HG03060 (cell line): ENCODE results near the gene CEP44.
"Not testable (repeated sequence)": the region's sequence is repeated elsewhere in the genome, so short reads cannot be mapped to it uniquely, and the experiment has no call there.

Experiments used
- ATAC-seq: cut with Tn5 transposase; IDR thresholded peaks from one replicate; pipeline ENCODE4 v1.9.1; 2021; ENCODE audit warnings: low read depth, moderate number of reproducible peaks; ENCODE audit not compliant: unreplicated experiment

Gene CEP44

GRCh38 chr4:174318829-174319764, 35.4 kb downstream of the CEP44 start:
- ATAC-seq = no peak

DNA sequence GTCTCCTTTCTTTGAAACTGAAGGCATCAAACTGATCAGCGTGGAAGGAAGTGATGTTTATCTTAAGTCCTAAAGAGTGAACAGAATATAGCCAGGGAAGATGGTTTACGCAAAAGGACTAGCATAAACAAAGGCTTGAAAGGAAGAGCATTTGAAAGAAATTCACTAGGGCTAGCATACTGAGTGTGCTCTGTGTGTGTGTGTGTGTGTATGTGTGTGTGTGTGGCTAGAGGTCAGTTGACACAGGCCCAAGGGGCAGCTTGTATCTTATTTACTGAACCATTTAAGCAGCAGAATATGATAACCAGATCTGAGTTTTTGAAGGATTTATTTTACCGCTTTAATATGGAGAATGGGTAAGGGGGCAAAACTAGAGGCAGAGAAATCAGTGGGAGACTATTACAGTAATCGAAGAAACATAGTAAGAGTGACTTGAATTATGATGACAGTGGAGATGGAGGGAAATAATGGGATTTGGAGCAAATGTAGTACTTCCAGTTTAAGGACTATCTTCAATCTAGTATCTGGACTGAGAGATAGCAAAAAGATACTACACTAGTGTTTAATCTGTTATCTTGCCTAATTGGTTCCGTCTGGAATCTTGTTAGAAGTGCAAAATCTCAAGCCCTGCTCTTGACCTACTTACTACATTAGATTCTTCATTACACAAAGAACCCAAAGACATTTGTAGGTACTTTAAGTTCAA, 36.9 kb downstream of the CEP44 start:
- no peak for ATAC-seq

DNA sequence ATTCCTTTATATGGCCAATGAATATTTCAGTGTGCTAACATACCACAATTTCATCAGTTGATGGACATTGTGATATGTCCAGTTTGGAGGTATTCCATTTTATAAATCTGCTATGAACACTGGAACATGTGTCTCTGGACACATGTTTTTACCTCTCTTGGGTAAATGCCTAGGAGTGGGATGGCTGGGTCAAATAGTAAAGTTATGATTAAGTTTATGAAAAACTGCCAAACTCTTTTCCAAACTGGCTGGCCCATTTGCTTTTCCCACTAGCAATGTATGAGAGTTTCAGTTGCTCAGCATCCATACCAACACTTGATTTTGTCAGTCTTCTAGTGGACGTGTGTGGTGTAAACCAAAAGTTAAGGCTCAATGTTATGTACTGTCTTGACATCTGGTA, 40.5 kb downstream of the CEP44 start:
- no peak for ATAC-seq

DNA sequence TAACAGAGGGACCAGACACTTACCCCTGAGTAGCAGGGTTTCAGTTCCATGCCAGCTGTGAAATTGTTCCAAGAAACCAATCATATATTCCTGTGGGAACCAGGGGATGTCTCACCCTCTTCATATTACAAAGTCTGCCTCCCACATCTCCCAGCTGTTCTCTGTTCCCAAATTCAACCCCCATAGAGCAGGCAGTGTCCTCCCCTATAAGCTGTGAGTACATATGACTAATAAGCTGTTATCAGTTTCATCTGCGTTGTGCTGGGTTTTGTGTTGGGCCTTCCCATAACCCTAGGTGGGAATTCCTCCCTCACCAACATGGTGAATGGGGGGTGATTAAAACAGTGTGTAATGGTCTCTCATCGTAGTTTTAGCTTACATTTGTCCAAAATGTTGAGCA, 41.0 kb downstream of the CEP44 start:
- no peak for ATAC-seq

- no peak for ATAC-seq
These were observed 49.2 kb downstream of the CEP44 start for GRCh38 chr4:174332741-174333493.

GRCh38 chr4:174334628-174335027, 50.9 kb downstream of the CEP44 start:
- peak; percentile 81 for ATAC-seq

GRCh38 chr4:174340714-174341113, 57.0 kb downstream of the CEP44 start:
- ATAC-seq = no peak

- no peak for ATAC-seq
These were observed 65.4 kb downstream of the CEP44 start for GRCh38 chr4:174349156-174349555.

GRCh38 chr4:174352061-174352819, 68.5 kb downstream of the CEP44 start:
- ATAC-seq = no peak

DNA sequence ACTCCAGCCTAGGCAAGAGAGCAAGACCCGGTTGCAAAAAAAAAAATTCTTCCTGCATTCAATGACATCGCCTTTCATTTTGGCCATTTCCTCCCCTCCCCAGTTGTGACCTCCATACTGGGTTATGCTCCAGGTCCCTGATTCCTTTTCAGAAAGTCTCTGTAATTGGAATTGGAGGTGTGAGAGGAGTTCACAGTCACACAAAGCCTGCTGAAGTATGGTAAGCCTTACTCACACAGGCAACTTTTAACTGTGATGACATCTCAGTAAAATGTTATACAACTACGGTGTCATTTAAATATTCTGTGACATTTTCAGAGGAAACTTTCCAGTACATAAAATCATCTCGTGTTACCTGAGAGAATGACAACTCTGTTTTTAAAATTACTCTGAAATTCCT, 73.6 kb downstream of the CEP44 start:
- ATAC-seq = no peak

DNA sequence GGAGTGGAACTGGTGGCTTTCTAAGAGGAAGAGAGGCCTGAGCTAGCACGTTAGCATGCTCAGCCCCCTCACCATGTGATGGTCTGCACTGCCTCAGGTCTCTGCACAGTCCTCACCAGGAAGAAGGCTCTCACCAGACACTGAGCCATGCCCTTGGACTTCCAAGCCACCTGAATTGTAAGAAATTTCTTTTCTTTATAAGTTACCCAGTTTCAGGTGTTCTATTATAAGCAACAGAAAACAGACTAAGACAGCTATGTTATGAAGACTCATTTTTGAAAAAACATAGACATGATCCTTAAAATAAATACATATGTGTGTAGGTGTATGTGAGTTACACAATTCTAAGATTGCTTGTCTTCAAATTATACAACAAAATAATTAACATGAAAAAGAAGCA, 74.7 kb downstream of the CEP44 start:
- peak; percentile 35 for ATAC-seq

DNA sequence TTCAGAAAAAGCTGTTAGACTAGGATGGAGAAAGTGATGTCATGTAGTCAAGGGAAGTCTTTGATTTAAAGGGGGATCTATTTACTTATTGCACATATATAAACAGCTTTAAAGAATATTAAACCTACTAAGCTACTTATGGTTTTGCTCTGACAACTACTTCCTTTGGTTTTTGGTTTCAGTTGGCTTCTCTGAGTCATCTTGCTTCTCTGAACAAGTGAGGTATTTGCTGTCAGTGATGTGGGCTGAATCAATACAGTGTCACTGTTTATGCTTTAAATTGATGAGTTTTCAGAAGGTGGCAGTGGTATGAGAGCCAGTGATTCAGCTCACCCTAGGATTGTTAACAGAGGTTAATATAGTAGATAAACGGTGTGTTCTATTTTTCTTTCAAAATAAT, 75.1 kb downstream of the CEP44 start:
- ATAC-seq = peak; percentile 99

GRCh38 chr4:174362340-174362739, 78.6 kb downstream of the CEP44 start:
- ATAC-seq = no peak

GRCh38 chr4:174363782-174364181, 80.1 kb downstream of the CEP44 start:
- ATAC-seq = not testable (repeated sequence)

GRCh38 chr4:174365018-174365587, 81.4 kb downstream of the CEP44 start:
- ATAC-seq = no peak

DNA sequence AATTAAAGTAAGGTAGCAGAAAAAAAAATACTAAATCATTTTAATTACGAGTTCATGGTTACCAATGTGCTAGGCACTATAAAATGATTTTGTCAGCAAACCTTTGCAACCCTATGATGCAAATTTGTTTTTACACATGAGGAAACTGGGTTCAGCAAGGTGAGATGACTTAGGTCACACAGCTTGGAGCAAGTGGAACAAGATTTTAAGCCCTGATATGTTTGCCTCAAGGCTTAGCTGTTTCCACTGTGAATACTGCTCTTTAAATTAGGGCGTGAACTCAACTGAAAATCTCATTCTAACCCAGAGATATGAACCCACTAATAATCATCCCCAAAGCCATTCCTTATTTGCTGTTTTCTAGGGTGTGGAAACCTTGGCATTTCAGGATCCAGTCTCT, 86.3 kb downstream of the CEP44 start:
- no peak for ATAC-seq

DNA sequence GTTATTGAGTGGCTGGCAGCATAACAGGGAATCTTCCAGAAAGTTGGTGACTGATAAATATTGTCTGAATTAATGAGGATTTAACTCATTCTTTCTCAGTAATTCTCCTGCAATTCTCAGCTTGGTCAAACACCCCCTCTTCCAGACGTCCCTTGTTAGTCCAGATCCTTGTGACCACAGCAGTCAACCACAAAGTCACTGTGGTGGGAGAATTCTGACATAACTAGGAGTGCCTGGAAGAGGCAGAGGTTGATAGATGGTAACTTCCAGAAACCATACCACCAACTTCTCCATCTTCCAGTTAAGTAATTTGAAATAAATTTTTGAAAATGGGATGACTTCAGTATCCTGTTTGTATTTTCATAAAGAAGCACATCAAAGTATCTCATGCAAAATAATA, 90.1 kb downstream of the CEP44 start:
- no peak for ATAC-seq

- ATAC-seq = no peak
These were observed 91.7 kb downstream of the CEP44 start for GRCh38 chr4:174375422-174375821.

DNA sequence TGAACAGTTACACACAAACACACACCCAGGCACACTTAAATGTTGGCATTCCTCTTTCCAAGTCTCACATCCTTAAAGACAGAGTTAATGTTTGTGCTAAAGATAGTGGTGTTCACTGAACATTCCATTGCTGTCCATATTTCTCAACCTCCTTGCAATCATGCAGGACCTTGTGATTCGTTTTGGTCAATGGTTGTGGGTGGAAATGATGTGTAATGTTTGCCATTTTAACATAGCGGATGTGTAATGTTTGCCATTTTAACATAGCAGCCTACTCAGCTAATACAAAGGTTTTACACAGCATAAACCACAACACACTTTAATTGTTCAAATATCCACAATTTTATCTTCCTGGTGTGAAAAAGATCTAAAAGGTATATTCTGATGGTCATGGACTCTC, 93.9 kb downstream of the CEP44 start:
- ATAC-seq = no peak

DNA sequence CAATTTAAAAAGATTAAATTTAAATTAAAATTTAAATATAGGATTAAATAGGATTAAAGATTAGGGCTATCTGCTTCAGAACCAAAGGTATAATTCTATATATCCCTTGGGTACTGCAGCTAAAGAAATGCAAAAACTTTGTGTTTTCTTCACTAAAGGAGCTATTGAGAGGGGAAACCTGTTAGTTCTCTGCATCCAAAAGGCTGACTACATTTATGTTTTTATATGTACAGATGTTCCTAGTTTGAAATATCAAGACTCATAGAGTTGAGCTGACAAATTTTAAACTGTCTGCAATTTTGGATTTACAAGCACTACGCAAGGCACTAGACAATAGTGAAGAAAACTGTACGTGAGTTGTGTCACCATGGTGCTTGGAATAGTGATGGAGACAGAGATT, 95.2 kb downstream of the CEP44 start:
- no peak for ATAC-seq
